ENCODE measurements around the gene FABP1.

FABP1 gene

GRCh38 chr2:88097192-88097591 lies 30.7 kb downstream of the FABP1 start:
- no peaks in the 10 kb centered on the region for H3K4me1 ChIP-seq
- H3K36me3 ChIP-seq, result no peaks in the 10 kb centered on the region

DNA sequence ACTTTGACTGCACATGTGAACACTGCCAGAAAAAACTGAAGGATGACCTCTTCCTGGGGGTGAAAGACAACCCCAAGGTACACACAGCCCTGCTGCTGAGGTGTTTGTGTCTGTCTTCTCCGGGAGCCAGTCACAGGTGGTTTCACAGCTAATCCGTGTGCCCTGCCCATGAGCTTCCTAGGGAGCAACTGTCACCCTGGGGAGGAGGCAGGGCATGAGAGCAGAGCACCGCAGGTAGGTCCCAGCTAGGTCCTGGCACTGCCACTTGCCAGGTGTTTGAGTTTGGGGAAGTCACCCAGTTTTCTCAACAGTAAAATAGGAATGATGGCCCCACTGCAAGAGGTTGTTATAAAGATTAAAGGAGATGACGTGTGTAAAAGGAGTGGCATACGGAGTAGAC lies 31.2 kb downstream of the FABP1 start:
- Histone ChIP-seq H3K36me3 (no peaks in the 10 kb centered on the region), H3K9me3 (no peaks in the 10 kb centered on the region), H3K4me1 (no peaks in the 10 kb centered on the region), H3K27ac (no peak overlapping the region), H3K4me3 (no peak overlapping the region), H3K27me3 (no peaks in the 10 kb centered on the region)
- no peak for DNase-seq
- TF ChIP-seq, protein P1, sequence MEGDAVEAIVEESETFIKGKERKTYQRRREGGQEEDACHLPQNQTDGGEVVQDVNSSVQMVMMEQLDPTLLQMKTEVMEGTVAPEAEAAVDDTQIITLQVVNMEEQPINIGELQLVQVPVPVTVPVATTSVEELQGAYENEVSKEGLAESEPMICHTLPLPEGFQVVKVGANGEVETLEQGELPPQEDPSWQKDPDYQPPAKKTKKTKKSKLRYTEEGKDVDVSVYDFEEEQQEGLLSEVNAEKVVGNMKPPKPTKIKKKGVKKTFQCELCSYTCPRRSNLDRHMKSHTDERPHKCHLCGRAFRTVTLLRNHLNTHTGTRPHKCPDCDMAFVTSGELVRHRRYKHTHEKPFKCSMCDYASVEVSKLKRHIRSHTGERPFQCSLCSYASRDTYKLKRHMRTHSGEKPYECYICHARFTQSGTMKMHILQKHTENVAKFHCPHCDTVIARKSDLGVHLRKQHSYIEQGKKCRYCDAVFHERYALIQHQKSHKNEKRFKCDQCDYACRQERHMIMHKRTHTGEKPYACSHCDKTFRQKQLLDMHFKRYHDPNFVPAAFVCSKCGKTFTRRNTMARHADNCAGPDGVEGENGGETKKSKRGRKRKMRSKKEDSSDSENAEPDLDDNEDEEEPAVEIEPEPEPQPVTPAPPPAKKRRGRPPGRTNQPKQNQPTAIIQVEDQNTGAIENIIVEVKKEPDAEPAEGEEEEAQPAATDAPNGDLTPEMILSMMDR (IDR thresholded peaks at IDR 0.05), result no peak
- intact Hi-C loops (cut with DNase I; ENCODE audit: low total_unique reads), result no loop called here

More at GRCh38 chr2:88097192-88097591, 30.7 kb downstream of the FABP1 start:
- intact Hi-C loops (cut with DNase I; ENCODE audit: low total_unique reads), result no loop called here
- H3K27me3 ChIP-seq, result no peaks in the 10 kb centered on the region
- no peak overlapping the region for H3K27ac ChIP-seq
- H3K4me3 ChIP-seq, result no peak overlapping the region
- TF ChIP-seq, protein P1 (IDR thresholded peaks at IDR 0.05), result no peak
- no peaks in the 10 kb centered on the region for H3K9me3 ChIP-seq
- no peak for DNase-seq

DNA sequence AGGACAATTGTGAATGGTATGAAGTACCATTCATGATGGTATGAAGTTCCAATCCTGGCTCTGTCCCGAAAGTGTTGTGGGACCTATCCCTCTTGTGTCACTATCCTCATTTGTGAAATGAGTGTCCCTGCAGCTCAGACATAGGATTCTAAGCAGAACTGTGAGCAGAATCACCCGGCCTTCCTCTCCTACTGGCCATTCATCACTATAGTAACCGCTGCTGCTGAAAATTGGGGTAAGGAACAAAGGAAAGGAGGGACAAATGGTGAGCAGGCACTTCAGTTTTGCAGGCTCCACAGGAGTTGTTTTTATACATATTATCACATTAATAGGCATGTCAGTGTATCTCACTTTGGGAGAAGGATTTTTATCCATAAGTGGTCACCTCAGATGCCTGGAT lies 32.8 kb downstream of the FABP1 start:
- TF ChIP-seq, protein P1 (IDR thresholded peaks at IDR 0.05), result no peak
- no peak for DNase-seq
- H3K9me3 ChIP-seq, result no peaks in the 10 kb centered on the region
- intact Hi-C loops (cut with DNase I; ENCODE audit: low total_unique reads), result no loop called here
- H3K27ac ChIP-seq, result no peak overlapping the region
- no peaks in the 10 kb centered on the region for H3K4me1 ChIP-seq
- no peaks in the 10 kb centered on the region for H3K36me3 ChIP-seq
- H3K27me3 ChIP-seq, result no peaks in the 10 kb centered on the region
- no peak overlapping the region for H3K4me3 ChIP-seq

DNA sequence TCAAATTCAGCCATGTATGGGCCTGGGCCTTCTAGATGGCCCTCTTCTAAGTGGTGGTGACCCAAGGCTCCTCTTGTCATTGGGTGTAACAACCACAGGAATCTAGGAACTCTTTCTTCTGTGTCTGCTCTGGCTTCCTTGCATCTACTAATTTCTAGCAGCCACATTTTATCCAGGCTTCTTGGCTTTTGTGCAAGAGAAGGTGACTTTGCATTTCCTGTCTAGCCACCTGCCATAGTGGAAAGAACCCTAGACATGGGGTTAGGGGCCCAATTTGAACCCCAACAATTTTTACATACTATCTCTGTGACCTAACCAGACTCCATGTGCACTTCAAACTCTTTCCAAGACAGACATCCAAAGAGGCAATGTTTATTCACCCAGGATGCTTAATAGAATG lies 35.1 kb downstream of the FABP1 start:
- H3K27ac ChIP-seq, result no peak overlapping the region
- no peaks in the 10 kb centered on the region for H3K27me3 ChIP-seq
- no peaks in the 10 kb centered on the region for H3K9me3 ChIP-seq
- no peak for DNase-seq
- no peaks in the 10 kb centered on the region for H3K36me3 ChIP-seq
- intact Hi-C loops (cut with DNase I; ENCODE audit: low total_unique reads), result no loop called here
- H3K4me1 ChIP-seq, result no peaks in the 10 kb centered on the region
- TF ChIP-seq, protein P1 (IDR thresholded peaks at IDR 0.05), result no peak
- no peak overlapping the region for H3K4me3 ChIP-seq

- DNase-seq, result no peak
- Histone ChIP-seq H3K27me3 (no peaks in the 10 kb centered on the region), H3K4me3 (no peak overlapping the region), H3K36me3 (no peaks in the 10 kb centered on the region), H3K9me3 (no peaks in the 10 kb centered on the region), H3K4me1 (no peaks in the 10 kb centered on the region), H3K27ac (no peak overlapping the region)
- intact Hi-C loops (cut with DNase I; ENCODE audit: low total_unique reads), result no loop called here
- TF ChIP-seq, protein P1 (IDR thresholded peaks at IDR 0.05), result no peak
Observed at GRCh38 chr2:88091943-88092342, 35.9 kb downstream of the FABP1 start.
